OCI-LY7 (cell line): ENCODE data around the gene FUBP3.

Source experiments
- CTCF ChIP-seq: fragments of 200-600 bp; sonication (generic); conservative IDR thresholded peaks from 2 replicates; pipeline ENCODE4 v1.5.1; 2014; ENCODE audit warnings: mild to moderate bottlenecking, antibody characterized with exemption, low read length, moderate library complexity, mixed read lengths
- EZH2phosphoT487 ChIP-seq: fragments of 200-600 bp; sonication (generic); IDR thresholded peaks from 2 replicates; pipeline ENCODE4 v1.6.1; 2018; ENCODE audit warnings: low read depth, borderline replicate concordance, mild to moderate bottlenecking, mixed run types, antibody characterized with exemption, low read length, moderate library complexity, mixed read lengths

- TF ChIP-seq CTCF, result 0 out of 2 replicates have a peak, but pooled peaks have one; percentile 14
- no peak for TF ChIP-seq EZH2phosphoT487
Observed at GRCh38 chr9:130640681-130641080, 61.3 kb downstream of the FUBP3 start.
